Umbilical cord (tissue), 2 donors: ENCODE results near the gene NUDT8. TPM values are rescaled to one million over a fixed set of nuclear protein-coding genes. Genes with fewer than 3 reads are reported as not detected.
"Not testable (repeated sequence)": the region's sequence is repeated elsewhere in the genome, so short reads cannot be mapped to it uniquely, and the experiment has no call there.

Source experiments
- DNase-seq: peaks from one replicate; pipeline ENCODE4 v3.0.0-alpha.2; 2015; ENCODE audit warnings: low spot score
- total RNA-seq: library from RNA; depleted of rRNA; stranded (reverse); fragments of >200 nt; gene quantifications from one replicate; pipeline ENCODE4 v1.2.3, GENCODE V29; 2014; ENCODE audit warnings: low replicate concordance; ENCODE audit not compliant: insufficient read depth

Gene NUDT8
- total RNA-seq, 1 donor from 2014 or later = 2.2 TPM

GRCh38 chr11:67613313-67613959 lies 16.3 kb downstream of the NUDT8 start:
- DNase-seq = no peak

- DNase-seq = no peak
Measured at GRCh38 chr11:67612751-67613150, 17.0 kb downstream of the NUDT8 start.

- no peak for DNase-seq
Measured at GRCh38 chr11:67611704-67612587, 17.8 kb downstream of the NUDT8 start.

DNA sequence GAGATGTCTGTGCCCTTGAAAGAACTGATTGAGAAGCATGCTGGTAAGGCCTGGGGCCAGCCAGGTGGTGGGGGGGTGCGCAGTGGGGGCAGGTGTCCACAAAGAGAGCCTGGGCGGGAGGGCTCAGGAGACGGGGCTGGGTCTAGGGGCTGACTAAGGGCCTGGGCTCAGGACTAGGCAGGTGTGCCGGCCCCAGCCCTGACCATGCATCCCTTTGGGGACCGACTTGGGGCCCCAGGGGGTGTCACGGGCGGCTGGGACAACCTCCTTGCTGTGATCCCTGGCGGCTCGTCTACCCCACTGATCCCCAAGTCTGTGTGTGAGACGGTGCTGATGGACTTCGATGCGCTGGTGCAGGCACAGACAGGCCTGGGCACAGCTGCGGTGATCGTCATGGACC lies 18.6 kb downstream of the NUDT8 start:
- DNase-seq = no peak

DNA sequence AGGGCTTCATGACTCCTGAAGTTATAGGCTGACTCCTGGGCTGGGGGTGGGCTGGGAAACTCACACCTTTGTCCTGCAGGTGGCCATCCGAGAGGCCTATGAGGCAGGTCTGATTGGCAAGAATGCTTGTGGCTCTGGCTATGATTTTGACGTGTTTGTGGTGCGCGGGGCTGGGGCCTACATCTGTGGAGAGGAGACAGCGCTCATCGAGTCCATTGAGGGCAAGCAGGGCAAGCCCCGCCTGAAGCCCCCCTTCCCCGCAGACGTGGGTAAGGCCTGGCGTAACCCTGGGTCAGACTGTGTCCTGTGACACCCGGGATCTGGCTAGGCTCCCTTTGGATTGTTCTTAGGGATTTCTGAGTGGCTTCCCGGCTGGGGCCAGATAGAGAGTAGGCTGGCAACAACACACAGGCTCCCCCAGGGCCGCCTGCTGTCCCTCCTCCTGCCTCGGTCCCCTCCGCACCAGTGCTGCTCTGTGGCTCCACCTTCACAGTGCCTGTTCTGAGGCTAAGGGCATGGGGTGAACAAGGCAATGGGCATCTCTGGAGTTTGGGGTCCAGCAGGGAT lies 19.4 kb downstream of the NUDT8 start:
- DNase-seq = no peak

DNA sequence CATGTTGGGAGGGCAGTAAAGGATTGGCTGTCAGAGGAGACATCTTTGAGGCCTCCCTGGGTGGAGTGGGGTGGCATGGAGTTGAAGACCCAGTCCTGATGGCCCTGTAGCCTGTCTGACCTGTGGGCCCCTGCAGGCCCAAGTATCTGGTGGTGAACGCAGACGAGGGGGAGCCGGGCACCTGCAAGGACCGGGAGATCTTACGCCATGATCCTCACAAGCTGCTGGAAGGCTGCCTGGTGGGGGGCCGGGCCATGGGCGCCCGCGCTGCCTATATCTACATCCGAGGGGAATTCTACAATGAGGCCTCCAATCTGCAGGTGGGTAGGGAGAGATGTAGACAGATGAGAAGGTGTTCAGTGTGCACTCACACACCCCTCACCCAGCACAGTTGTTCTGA lies 20.4 kb downstream of the NUDT8 start:
- DNase-seq = no peak

GRCh38 chr11:67608486-67608885 lies 21.3 kb downstream of the NUDT8 start:
- DNase-seq = no peak

DNA sequence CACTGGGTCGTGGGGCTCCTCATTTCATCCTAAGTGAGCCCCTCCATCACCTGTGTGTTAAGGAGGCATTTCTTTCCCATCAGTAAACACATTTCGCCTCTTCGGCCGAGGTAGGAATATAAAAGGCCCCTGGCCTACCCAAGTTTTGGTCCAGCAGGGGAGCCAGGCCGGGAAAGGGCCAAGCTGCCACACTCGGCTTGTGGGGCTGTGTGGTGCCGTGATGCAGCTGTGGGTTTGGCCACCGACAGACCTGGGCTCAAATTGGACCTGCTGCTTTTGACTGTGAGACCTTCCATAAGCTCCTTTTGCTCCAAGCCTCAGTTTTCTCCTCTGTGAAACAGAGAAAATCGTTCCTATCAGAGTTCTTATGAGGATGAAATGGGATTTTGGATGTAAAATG lies 22.2 kb downstream of the NUDT8 start:
- no peak for DNase-seq

- DNase-seq = peak; percentile 97
Measured at GRCh38 chr11:67606492-67607295, 23.0 kb downstream of the NUDT8 start, which contains the start of gene NDUFV1. NDUFV1 (plus strand) TSS chr11:67606936; CDS start chr11:67607005, 69 bp downstream.

DNA sequence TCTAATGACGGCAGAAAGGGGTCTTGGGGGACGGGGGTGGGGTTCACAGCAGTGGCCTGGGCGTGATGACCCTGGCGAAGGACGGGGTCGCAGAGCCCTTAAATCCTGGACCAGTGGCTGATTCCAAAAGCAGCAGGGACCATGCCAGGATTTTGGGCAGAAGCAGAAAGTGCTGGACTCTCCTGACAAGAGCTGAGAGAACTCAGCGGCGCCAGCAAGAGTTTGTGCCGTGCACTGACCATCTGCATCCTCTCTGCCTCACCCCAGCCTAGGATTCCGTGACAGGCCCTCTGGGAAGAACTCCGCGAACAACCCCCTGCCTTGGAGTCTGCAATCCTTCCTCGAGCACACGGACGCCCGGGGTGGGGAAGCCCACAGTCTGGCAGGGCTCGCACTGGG lies 23.6 kb downstream of the NUDT8 start:
- DNase-seq = peak; percentile 59

GRCh38 chr11:67605231-67606011 lies 24.3 kb downstream of the NUDT8 start:
- DNase-seq = peak; percentile 87

DNA sequence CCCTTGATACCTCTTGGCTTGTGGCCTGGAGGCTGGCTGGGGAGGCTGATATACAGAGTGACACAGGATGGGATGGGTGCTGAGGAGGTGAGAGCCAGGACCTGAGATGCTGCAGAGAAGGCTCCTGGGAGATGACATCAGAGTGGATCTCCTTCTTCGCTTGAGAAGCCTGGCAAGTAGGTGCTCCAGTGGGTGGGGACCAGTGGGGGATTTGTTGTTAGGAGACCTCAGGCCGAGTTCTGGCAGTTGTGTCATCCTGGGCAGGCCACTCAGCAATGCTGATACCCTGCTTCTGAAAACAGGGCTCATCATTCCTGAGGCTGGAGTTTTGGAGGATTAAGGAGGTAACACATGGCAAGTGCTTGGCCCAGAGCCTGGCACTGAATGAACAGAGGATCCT lies 24.9 kb downstream of the NUDT8 start:
- peak; percentile 63 for DNase-seq

DNA sequence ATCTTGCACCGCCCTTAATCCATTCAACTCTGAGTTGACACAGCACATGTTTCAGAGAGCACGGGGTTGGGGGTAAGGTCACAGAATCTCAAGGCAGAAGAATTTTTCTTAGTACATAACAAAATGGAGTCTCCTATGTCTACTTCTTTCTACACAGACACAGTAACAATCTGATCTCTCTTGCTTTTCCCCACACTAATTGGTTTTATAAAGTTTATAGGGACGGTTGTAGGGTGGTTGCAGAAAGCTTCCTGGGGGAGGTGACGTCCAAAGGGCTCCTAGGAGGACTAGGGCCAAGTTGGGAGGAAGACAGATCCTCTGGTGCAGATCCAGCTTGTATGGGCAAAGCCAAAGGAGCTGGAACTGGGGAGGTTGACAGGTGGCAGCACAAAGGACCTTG lies 25.6 kb downstream of the NUDT8 start:
- DNase-seq = not testable (repeated sequence)

GRCh38 chr11:67601098-67601497 lies 28.6 kb downstream of the NUDT8 start:
- no peak for DNase-seq

DNA sequence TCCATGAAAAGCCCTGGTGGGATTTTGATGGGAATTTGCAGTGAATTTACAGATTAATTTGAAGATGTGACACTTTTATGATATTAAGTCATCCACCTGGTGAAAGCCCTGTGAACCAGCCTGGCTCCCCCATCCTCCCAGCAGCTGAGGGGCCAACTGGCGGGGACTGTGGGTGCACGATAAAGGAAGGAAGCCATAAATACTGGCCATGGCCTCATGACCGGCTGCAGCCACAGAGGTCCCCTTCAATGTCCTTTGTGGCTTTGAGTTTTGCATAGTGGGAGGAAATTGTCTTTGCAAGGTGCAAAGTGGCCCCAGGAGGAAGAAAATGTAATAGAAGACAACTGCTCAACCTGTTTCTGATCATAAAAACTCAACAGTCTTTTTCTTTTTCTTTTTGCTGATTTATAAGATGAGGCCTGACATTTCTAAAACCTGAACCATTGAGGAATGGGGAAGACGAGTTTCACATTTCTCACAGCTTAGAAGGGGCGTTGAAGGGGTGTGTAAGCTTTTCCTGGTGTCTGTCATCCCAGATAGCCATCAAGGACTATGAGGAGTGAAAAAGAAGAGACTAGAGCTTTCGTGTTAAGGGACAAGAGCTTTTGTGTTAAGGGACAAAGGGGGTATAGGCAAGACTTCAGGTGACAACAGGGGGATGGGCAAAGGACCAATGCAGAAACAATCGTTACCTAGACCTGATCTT lies 29.3 kb downstream of the NUDT8 start:
- no peak for DNase-seq

DNA sequence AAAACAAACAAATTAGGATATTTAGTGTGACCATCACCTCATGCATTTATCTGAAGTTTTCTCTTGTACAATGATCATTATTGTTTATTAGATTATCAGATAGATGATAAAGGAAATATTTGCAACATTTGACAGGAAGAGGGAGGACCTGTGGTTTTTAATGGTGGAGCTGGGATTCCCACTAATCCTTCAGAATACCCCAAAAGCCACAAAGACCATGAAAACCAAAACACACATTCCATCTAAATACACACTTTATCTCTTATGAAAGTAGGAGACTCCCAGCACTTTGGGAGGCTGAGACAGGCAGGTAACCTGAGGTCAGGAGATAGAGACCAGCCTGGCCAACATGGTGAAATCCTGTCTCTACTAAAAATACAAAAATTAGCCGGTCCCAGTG lies 30.6 kb downstream of the NUDT8 start:
- no peak for DNase-seq

- not testable (repeated sequence) for DNase-seq
Measured at GRCh38 chr11:67597963-67598362, 31.8 kb downstream of the NUDT8 start.

- DNase-seq = not testable (repeated sequence)
Measured at GRCh38 chr11:67597458-67597857, 32.3 kb downstream of the NUDT8 start.

- DNase-seq = no peak
Measured at GRCh38 chr11:67596753-67597300, 32.9 kb downstream of the NUDT8 start.

- DNase-seq = no peak
Measured at GRCh38 chr11:67594480-67594879, 35.3 kb downstream of the NUDT8 start.
